ENCODE data around the gene IGSF3.
"Not testable (repeated sequence)": the region's sequence is repeated elsewhere in the genome, so short reads cannot be mapped to it uniquely, and the experiment has no call there.

DNA sequence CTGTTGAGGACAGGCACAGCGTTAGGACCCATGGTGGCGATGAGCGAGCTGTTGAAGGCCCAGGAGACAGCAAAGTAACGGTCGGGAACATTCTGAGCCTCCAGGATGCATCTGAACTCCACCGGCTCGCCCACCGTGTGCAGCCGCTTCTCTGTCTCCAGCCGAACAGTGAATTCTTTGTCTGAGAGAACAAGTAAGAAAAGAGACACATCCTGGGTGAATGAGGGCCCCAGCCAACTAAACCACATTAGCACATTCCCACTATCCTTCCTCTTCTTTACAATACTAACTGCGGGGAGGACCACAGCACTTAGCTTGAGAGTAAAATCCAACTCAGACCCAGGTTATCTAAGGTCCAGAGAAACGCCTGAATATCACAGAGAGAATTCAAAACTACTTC, 59.4 kb downstream of the IGSF3 start:
- TF ChIP-seq, protein P1, sequence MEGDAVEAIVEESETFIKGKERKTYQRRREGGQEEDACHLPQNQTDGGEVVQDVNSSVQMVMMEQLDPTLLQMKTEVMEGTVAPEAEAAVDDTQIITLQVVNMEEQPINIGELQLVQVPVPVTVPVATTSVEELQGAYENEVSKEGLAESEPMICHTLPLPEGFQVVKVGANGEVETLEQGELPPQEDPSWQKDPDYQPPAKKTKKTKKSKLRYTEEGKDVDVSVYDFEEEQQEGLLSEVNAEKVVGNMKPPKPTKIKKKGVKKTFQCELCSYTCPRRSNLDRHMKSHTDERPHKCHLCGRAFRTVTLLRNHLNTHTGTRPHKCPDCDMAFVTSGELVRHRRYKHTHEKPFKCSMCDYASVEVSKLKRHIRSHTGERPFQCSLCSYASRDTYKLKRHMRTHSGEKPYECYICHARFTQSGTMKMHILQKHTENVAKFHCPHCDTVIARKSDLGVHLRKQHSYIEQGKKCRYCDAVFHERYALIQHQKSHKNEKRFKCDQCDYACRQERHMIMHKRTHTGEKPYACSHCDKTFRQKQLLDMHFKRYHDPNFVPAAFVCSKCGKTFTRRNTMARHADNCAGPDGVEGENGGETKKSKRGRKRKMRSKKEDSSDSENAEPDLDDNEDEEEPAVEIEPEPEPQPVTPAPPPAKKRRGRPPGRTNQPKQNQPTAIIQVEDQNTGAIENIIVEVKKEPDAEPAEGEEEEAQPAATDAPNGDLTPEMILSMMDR (optimal IDR thresholded peaks at IDR 0.05 in 1 of 3, IDR thresholded peaks at IDR 0.05 in 1 of 3, conservative IDR thresholded peaks at IDR 0.05 in 1 of 3; ENCODE audit: extremely low read depth in 1 of 3, insufficient read depth in 2 of 3, low read length in 3 of 3): not testable (repeated sequence)
- not testable (repeated sequence) for TF ChIP-seq EZH2 (IDR thresholded peaks at IDR 0.05; ENCODE audit: low read length)

All from keratinocyte (primary cell).